ENCODE data around the gene SCRG1.

The SCRG1 gene

GRCh38 chr4:173357939-173358338, 41.0 kb downstream of the SCRG1 start:
- no peak for DNase-seq

GRCh38 chr4:173347467-173347866, 51.4 kb downstream of the SCRG1 start:
- DNase-seq = no peak

- DNase-seq = no peak
Observed at GRCh38 chr4:173346074-173346473, 52.8 kb downstream of the SCRG1 start.

GRCh38 chr4:173345648-173346047, 53.3 kb downstream of the SCRG1 start:
- DNase-seq = no peak

- DNase-seq = no peak
Observed at GRCh38 chr4:173343832-173344397, 55.0 kb downstream of the SCRG1 start.

- DNase-seq = no peak
Observed at GRCh38 chr4:173337463-173337862, 61.5 kb downstream of the SCRG1 start.

GRCh38 chr4:173334891-173335752, 63.8 kb downstream of the SCRG1 start:
- peak; percentile 86 for DNase-seq
